Trophoblast cell (in vitro differentiated cells and primary cell): ENCODE measurements around the gene MYH7B.
A peak's percentile ranks its signal among the peaks of the same experiment; 100 is the strongest.

Experiments used
- DNase-seq, 2 donors: peaks; one replicate each; pipeline ENCODE4 v3.0.0-alpha.2; 2016
- H2AFZ ChIP-seq: 2 replicates; pipeline ENCODE4 v1.6.1; 2013; ENCODE audit warnings: low read length, moderate library complexity, mild to moderate bottlenecking; ENCODE audit not compliant: insufficient read depth, poor library complexity
- H2AK5ac ChIP-seq: 2 replicates; pipeline ENCODE4 v1.6.1; 2013; ENCODE audit warnings: mild to moderate bottlenecking, low read length
- H2BK120ac ChIP-seq: 2 replicates; pipeline ENCODE4 v1.6.1; 2013; ENCODE audit warnings: low read length, mild to moderate bottlenecking, moderate library complexity; ENCODE audit not compliant: insufficient read depth, poor library complexity
- H2BK12ac ChIP-seq: 2 replicates; pipeline ENCODE4 v1.6.1; 2013; ENCODE audit warnings: mild to moderate bottlenecking, low read length, moderate library complexity
- H2BK5ac ChIP-seq: 2 replicates; pipeline ENCODE4 v1.6.1; 2013; ENCODE audit warnings: low read length, low read depth, moderate library complexity, mild to moderate bottlenecking; ENCODE audit not compliant: poor library complexity
- H3K14ac ChIP-seq: 2 replicates; pipeline ENCODE4 v1.6.1; 2013; ENCODE audit warnings: mild to moderate bottlenecking, low read length
- H3K18ac ChIP-seq: 2 replicates; pipeline ENCODE4 v1.6.1; 2013; ENCODE audit warnings: mild to moderate bottlenecking, low read length
- H3K23ac ChIP-seq: 2 replicates; pipeline ENCODE4 v1.6.1; 2013; ENCODE audit warnings: low read length
- H3K27ac ChIP-seq: 2 replicates; pipeline ENCODE4 v1.5.1; 2013; ENCODE audit warnings: low read depth, mild to moderate bottlenecking, inconsistent platforms, low read length, moderate library complexity
- H3K27me3 ChIP-seq: 2 replicates; pipeline ENCODE4 v1.6.1; 2013; ENCODE audit warnings: inconsistent platforms, mild to moderate bottlenecking, low read length, moderate library complexity; ENCODE audit not compliant: insufficient read depth
- H3K36me3 ChIP-seq, 2 experiments: 1 replicate in 1 of 2; 2 replicates in 1 of 2; pipeline ENCODE4 v1.6.1; 2013; ENCODE audit warnings: low read length in 2 of 2, mild to moderate bottlenecking in 2 of 2, moderate library complexity in 1 of 2; ENCODE audit not compliant: insufficient read depth in 2 of 2, control insufficient read depth in 1 of 2
- H3K4ac ChIP-seq: 2 replicates; pipeline ENCODE4 v1.6.1; 2013; ENCODE audit warnings: low read depth, mild to moderate bottlenecking, low read length, moderate library complexity
- H3K4me1 ChIP-seq, 2 experiments: 1 replicate in 1 of 2; 2 replicates in 1 of 2; pipeline ENCODE4 v1.6.1; 2013; ENCODE audit warnings: low read length in 2 of 2, mild to moderate bottlenecking in 2 of 2, moderate library complexity in 1 of 2; ENCODE audit not compliant: insufficient read depth in 2 of 2, control insufficient read depth in 1 of 2
- H3K4me2 ChIP-seq: 2 replicates; pipeline ENCODE4 v1.6.1; 2013; ENCODE audit warnings: inconsistent platforms, mild to moderate bottlenecking, low read length, moderate library complexity
- H3K4me3 ChIP-seq: 2 replicates; pipeline ENCODE4 v1.5.1; 2013; ENCODE audit warnings: mild to moderate bottlenecking, low read depth, low read length, inconsistent platforms
- H3K79me1 ChIP-seq: one replicate; pipeline ENCODE4 v1.6.1; 2013; ENCODE audit warnings: low read length
- H3K79me2 ChIP-seq: 2 replicates; pipeline ENCODE4 v1.6.1; 2013; ENCODE audit warnings: low read length, mild to moderate bottlenecking; ENCODE audit not compliant: control insufficient read depth, insufficient read depth, poor library complexity
- H3K9ac ChIP-seq: 2 replicates; pipeline ENCODE4 v1.6.1; 2013; ENCODE audit warnings: mild to moderate bottlenecking, low read length
- H3K9me3 ChIP-seq: 2 replicates; pipeline ENCODE4 v1.6.1; 2013; ENCODE audit warnings: low read depth, mild to moderate bottlenecking, control low read depth, inconsistent platforms, low read length; ENCODE audit not compliant: insufficient read depth
- H4K12ac ChIP-seq: 2 replicates; pipeline ENCODE4 v1.6.1; 2013; ENCODE audit warnings: low read depth, mild to moderate bottlenecking, low read length, moderate library complexity
- H4K8ac ChIP-seq: 2 replicates; pipeline ENCODE4 v1.6.1; 2013; ENCODE audit warnings: low read depth, mild to moderate bottlenecking, low read length, moderate library complexity
- H4K91ac ChIP-seq: one replicate; pipeline ENCODE4 v1.6.1; 2013; ENCODE audit warnings: low read depth, mild to moderate bottlenecking, low read length, moderate library complexity
- WGBS: extraction: QIAGEN DNeasy Blood & Tissue Kit; methylation state at CpG from one replicate; pipeline ENCODE4 v1.1.7; 2013; ENCODE audit warnings: missing lambda C conversion rate; ENCODE audit not compliant: insufficient read length, insufficient coverage; ENCODE audit errors: extremely low coverage; 5-methylcytosine and 5-hydroxymethylcytosine counted together

The MYH7B gene

DNA sequence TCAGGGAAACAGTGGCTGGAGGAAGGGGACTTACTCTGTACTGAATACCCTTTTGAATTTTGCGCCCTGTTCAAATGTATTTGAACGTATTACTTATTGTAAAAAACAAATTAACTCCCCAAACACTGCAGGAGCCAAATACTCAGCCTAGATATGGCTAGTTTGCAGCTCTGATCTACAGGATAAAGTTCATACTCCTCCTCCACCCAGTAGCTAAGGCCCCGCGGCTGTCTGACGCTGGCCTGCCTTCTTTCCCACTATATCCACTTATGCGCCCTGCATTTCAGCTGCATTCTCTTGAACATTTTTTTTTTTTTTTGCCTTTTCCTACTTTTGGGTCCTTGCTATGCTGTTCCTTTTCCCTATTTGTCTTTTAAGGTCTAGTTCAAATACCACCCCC, 6.5 kb upstream of the MYH7B start:
- Histone ChIP-seq H4K12ac (no peak overlapping the region), H3K18ac (no peak overlapping the region), H4K8ac (no peak overlapping the region), H3K27me3 (no peaks in the 10 kb centered on the region), H3K9me3 (no peaks in the 10 kb centered on the region), H2AFZ (no peak overlapping the region), H3K23ac (no peak overlapping the region), H3K27ac (no peak overlapping the region), H3K36me3 (peaks cover 7% of the 10 kb centered on the region in 2 experiments), H2BK120ac (no peak overlapping the region), H2AK5ac (no peak overlapping the region), H3K4me2 (no peak overlapping the region), H2BK5ac (no peak overlapping the region), H3K79me1 (no peaks in the 10 kb centered on the region), H3K79me2 (no peaks in the 10 kb centered on the region), H4K91ac (no peak overlapping the region), H3K4ac (no peak overlapping the region), H3K4me3 (no peak overlapping the region), H3K4me1 (no peaks in the 10 kb centered on the region), H3K9ac (no peak overlapping the region), H2BK12ac (no peak overlapping the region), H3K14ac (no peak overlapping the region)
- DNase-seq: no peak
- no CpG with 5 or more reads among the region's 6 CpGs for WGBS

DNA sequence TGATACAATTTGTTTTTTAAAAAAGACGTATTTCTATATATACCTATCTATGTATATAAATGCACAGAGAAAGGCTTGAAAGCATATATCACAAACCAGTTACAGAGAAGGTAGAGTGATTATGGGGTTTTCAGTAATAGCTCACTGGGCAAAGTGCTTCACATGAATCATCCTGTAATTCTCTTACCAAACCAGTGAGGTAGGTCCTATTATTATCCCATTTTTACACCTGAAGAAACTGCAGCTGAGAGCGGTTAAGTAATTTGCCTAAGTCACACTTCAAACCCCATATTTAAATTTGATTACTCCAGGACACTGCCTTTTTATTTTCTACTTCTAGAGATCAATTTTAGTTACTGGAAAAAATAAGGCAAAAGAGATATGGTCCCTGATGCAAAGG, 4.4 kb upstream of the MYH7B start:
- no peak overlapping the region for H2BK5ac ChIP-seq
- H2AFZ ChIP-seq: no peak overlapping the region
- no peak overlapping the region for H2AK5ac ChIP-seq
- H3K79me1 ChIP-seq: peaks cover 7% of the 10 kb centered on the region
- H4K12ac ChIP-seq: no peak overlapping the region
- H3K9ac ChIP-seq: no peak overlapping the region
- H3K79me2 ChIP-seq: peaks cover 4% of the 10 kb centered on the region
- H3K23ac ChIP-seq: no peak overlapping the region
- no peak overlapping the region for H3K14ac ChIP-seq
- H4K91ac ChIP-seq: no peak overlapping the region
- no peak for DNase-seq
- no CpG with 5 or more reads among the region's 2 CpGs for WGBS
- no peak overlapping the region for H3K4me2 ChIP-seq
- peaks cover 3 to 4% of the 10 kb centered on the region in 2 experiments for H3K36me3 ChIP-seq
- no peaks in the 10 kb centered on the region for H3K27me3 ChIP-seq
- H2BK12ac ChIP-seq: no peak overlapping the region
- H3K4me3 ChIP-seq: no peak overlapping the region
- no peak overlapping the region for H4K8ac ChIP-seq
- no peak overlapping the region for H2BK120ac ChIP-seq
- no peak overlapping the region for H3K4ac ChIP-seq
- no peak overlapping the region for H3K18ac ChIP-seq
- peaks cover 3 to 4% of the 10 kb centered on the region in 2 experiments for H3K4me1 ChIP-seq
- H3K9me3 ChIP-seq: no peaks in the 10 kb centered on the region
- H3K27ac ChIP-seq: no peak overlapping the region

DNA sequence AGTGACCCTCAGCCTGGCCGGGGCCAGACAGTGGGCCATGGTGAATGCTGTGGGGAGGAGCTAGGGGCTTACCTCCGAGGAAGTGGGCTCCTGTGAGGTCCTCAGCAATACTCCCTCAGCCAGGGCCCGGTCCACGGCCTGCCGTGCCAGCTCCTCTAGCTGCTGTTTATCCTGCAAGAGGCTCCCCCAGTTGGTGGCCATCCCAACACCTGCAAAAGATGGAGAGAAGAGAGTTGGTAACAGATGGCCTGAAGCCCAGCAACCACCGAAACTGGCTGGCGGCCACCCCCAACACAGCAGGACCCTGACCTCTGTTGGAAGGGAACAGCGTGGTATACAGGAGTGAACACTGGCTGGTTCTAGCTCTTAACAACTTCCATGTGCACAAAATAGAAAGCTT, 4.0 kb upstream of the MYH7B start:
- peaks cover 4% of the 10 kb centered on the region for H3K79me2 ChIP-seq
- no peak overlapping the region for H3K23ac ChIP-seq
- no peak overlapping the region for H2BK5ac ChIP-seq
- no peak overlapping the region for H2AFZ ChIP-seq
- H3K4me3 ChIP-seq: no peak overlapping the region
- H3K79me1 ChIP-seq: peaks cover 7% of the 10 kb centered on the region
- no peak overlapping the region for H3K14ac ChIP-seq
- DNase-seq: no peak
- H2BK12ac ChIP-seq: no peak overlapping the region
- H3K9me3 ChIP-seq: no peaks in the 10 kb centered on the region
- no peaks in the 10 kb centered on the region for H3K27me3 ChIP-seq
- no peak overlapping the region for H3K27ac ChIP-seq
- H3K9ac ChIP-seq: peak overlapping the region; percentile 14
- H3K36me3 ChIP-seq: peaks cover 3 to 4% of the 10 kb centered on the region in 2 experiments
- H2BK120ac ChIP-seq: no peak overlapping the region
- no peak overlapping the region for H2AK5ac ChIP-seq
- H3K4me2 ChIP-seq: no peak overlapping the region
- H4K91ac ChIP-seq: no peak overlapping the region
- H4K12ac ChIP-seq: no peak overlapping the region
- H3K4me1 ChIP-seq: peaks cover 3 to 5% of the 10 kb centered on the region in 2 experiments
- no CpG with 5 or more reads among the region's 8 CpGs for WGBS
- no peak overlapping the region for H3K4ac ChIP-seq
- H4K8ac ChIP-seq: no peak overlapping the region
- H3K18ac ChIP-seq: no peak overlapping the region

DNA sequence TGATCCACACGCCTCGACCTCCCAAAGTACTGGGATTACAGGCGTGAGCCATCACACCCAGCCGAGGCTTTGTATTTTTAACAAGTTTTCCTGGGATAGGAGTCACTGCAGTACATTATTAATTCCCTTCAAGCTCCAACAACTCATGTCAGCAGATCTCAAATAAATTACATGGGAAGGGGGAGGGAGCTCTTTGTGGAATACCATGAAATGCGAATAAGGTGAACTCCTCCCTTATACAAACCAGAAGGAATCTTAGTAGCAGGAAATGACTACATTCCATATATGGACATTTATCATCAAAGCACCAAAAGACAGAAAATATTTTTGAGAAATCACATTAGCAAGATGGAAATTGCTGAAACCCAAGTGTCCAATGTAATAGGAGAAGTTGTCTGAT, 3.0 kb upstream of the MYH7B start:
- Histone ChIP-seq H3K27me3 (no peaks in the 10 kb centered on the region), H3K4me3 (no peak overlapping the region), H2BK12ac (no peak overlapping the region), H3K36me3 (peaks cover 3 to 4% of the 10 kb centered on the region in 2 experiments), H4K91ac (no peak overlapping the region), H3K23ac (no peak overlapping the region), H3K4me2 (no peak overlapping the region), H3K4ac (no peak overlapping the region), H2AK5ac (no peak overlapping the region), H3K79me1 (peaks cover 7% of the 10 kb centered on the region), H3K79me2 (peaks cover 4% of the 10 kb centered on the region), H3K27ac (no peak overlapping the region), H3K4me1 (peaks cover 3 to 5% of the 10 kb centered on the region in 2 experiments), H3K18ac (no peak overlapping the region), H4K8ac (no peak overlapping the region), H2BK120ac (no peak overlapping the region), H2BK5ac (no peak overlapping the region), H3K14ac (no peak overlapping the region), H3K9me3 (no peaks in the 10 kb centered on the region), H4K12ac (no peak overlapping the region), H3K9ac (no peak overlapping the region), H2AFZ (no peak overlapping the region)
- no peak for DNase-seq
- WGBS: no CpG with 5 or more reads among the region's 5 CpGs
